DMS114 treated with DMSO at 0.1 percent for 48 hours (cell line): ENCODE measurements around the gene SYNGR3.

Source experiments
- DNase-seq: peaks from one replicate; lab custom pipeline; 2025; ENCODE audit not compliant: unreplicated experiment; lab: John Stamatoyannopoulos, UW

The SYNGR3 gene

DNA sequence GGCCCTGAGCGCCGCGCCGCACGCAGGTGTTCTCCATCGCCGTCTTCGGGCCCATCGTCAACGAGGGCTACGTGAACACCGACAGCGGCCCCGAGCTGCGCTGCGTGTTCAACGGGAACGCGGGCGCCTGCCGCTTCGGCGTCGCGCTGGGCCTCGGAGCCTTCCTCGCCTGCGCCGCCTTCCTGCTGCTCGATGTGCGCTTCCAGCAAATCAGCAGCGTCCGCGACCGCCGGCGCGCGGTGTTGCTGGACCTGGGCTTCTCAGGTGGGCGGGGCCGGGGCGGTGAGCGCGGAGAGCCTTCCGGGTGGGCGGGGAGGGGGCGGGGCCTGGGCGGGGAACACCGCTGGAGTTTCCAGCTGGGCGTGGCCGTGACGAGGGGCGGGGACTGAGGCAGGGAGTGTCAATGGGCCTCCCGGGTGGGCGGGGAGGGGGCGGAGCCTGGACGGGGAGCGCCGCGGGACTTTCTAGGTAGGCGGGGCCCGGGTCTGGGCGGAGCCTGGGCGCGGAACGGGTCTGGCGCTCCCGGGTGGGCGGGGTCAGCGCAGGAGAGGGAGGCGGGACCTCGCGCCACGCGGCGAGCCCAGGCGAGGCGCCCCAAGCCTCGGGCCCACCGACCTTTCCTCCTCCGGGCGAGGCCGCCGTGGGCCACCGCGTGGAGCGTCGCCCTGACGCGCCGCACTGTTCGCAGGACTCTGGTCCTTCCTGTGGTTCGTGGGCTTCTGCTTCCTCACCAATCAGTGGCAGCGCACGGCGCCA is 2.4 kb downstream of the SYNGR3 start:
- no peak for DNase-seq

DNA sequence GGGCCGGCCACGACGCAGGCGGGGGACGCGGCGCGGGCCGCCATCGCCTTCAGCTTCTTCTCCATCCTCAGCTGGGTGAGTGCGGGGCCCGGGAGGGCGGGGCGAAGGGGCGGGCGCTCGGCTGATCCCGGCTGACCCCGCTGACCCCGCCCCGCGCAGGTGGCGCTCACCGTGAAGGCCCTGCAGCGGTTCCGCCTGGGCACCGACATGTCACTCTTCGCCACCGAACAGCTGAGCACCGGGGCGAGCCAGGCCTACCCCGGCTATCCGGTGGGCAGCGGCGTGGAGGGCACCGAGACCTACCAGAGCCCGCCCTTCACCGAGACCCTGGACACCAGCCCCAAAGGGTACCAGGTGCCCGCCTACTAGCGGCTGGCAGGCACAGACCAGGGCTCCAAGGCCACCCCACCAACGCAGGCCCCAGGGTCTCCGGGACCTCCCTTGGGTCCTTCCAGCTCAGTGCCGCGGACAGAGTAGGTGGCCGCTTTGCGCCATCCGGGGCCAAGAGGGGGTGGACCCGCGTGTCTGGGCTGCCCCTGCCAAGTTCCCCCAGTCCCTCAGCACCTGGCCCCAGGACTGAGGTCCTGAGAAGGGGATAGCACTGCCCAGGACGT is 3.0 kb downstream of the SYNGR3 start:
- DNase-seq, result no peak

DNA sequence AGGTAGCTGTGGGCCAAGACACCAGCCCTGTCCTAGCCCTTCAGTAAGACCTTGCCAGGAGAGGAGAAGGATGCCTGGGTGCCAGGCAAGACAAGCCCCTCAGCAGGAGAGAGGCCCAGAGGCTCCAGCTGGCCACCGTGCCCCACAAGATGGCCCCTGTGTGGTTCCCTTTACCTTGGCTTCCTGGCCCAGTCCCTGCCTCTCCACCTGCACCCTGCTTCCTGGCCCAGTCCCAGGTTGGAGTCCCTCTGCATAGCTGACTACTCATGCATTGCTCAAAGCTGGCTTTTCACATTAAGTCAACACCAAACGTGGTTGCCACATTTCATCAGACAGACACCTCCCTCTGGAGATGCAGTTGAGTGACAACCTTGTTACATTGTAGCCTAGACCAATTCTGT is 4.0 kb downstream of the SYNGR3 start:
- no peak for DNase-seq

DNA sequence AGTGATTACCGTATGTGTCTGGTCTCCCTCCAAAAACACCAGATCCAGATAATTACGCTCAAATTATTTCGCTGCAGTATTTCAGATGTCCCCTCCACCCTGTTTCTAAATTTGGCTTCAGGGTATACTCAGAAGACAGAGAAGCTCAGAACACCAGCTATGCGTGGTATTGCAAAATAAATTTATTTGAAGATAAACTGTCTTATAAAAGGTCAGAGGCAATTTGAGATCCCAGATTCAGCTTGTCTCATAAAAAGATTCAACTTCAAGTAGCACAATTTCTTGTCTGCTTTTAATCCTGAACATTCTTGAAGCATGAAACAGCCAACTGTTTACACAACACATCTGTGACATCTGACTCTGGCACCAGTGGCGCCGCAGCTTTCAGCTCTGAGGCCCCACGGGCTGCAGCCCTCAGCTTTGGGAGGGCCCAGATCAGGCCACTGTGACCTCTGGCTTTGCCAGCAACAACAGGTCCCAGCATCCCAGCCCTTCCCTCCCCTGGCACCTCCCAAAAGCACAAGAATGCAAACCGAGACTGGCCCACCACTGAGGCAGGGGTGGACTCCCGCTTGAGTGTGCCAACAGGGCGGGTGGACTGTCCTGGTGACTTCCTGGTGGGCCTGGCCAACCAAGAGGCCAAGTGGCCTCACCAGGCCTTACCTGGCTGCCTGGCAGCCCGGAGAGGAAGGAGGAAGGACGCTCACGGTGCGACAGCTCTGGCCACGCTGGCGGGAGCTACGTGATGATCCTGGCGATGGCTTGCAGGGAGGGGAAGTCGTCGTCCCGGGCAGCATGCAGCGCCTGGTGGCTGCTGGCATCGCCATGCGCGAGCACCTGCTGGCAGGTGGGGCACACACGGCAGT is 8.0 kb downstream of the SYNGR3 start:
- no peak for DNase-seq

GRCh38 chr16:1998360-1998835 is 8.6 kb downstream of the SYNGR3 start:
- DNase-seq, result no peak

GRCh38 chr16:1998852-1999801 is 9.4 kb downstream of the SYNGR3 start:
- DNase-seq, result no peak

DNA sequence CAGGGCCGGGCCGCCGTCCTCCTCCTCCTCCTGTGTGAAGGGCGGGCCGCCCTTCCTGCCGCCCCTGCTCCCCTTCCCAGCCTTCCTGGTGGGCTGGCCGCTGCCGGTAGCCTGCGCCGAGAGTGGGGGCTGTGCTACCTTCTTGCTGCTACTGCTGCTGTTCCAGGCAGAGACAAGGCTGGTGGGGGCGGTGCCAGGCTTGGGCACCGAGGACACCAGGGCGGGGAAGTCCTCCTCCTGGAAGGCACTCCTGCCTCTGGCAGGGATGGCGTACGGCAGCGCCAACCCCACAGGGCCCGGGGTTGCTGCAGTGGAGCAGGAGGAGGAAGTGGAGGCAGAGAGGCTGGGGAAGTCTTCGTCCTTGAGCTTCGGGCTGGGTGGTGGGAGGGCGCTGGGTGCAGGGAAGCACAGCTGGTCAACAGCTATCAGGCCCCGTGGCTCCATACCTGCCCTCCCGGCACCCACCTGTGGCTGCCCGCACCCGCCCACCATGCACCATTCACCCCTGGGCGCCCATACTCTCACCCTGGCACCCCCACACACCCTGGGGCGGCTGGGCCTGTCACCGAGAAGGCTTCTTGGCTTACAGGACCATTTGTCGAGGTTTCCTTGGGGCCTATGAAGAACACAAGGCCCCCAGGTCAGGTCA is 10.2 kb downstream of the SYNGR3 start:
- no peak for DNase-seq

GRCh38 chr16:2001035-2001434 is 11.3 kb downstream of the SYNGR3 start:
- no peak for DNase-seq

- DNase-seq, result no peak
Measured at GRCh38 chr16:2001456-2002355, 11.9 kb downstream of the SYNGR3 start.

- DNase-seq, result no peak
Measured at GRCh38 chr16:2002406-2003230, 12.8 kb downstream of the SYNGR3 start.

DNA sequence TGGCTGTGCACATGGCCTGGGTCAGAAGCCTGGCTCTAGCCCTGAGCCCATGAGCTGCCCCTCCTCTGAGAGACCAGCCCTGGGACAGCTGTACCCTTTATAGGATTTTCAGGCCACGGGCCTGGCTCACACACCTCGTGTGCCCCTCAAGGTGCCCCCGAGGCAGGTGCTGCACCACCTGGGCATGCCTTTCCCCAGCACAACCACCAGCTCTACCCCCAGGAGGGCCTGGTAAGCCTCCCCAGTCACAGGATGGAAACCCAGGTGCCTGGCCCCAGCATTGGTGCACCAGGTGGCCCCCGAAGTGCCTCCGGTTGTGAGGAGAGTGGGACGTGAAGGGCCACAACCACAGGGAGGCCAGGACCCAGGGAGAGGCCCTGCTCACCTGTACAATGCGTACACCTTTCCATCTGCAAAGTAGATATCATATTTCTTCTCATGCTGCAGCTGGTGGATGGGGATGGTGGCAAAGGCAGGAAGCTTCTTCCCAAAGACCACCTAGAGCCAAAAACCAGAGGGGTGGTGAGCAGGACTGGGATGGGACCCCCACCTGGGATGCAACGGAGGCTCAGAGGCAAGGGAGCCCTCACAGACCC is 13.6 kb downstream of the SYNGR3 start:
- no peak for DNase-seq

DNA sequence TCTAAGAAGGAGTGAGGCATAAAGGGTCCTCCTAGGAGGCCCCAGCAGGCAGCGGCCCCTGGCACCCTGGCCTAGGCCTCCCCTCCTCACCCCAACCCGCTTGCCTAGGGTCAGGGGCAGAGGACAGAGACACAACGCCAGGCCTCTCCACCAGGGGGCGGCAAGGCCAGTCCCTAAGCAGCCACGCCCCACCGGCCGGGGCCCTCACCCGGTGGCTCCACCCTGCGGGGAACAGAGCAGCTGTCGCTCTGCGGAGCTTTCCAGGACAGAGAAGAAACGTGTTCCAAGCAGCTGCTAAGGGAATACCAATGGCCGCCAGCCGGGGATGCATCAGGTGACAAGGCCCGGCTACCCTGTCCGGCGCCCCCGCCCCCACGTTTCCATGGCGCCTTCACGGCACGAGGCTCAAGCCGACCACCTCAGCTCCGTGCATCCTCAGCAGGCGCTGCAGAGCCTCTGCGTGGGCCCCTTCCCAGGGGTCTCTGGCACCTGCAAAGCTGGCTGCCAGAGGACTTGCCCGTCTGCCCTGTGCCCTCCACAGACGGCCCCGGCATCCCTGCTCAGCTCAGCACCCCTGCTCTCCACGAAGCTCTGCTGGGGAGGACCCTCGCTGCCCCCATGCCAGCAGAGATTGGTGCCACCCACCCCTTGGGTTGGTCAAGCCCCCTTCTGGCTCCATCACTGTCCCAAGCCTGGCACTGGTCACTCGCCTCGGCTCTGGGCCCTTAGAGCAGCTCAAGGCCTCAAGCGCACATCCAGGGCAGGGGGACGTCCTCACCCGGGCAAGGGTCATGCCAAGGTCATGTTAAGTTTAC is 14.3 kb downstream of the SYNGR3 start:
- peak; percentile 59 for DNase-seq

DNA sequence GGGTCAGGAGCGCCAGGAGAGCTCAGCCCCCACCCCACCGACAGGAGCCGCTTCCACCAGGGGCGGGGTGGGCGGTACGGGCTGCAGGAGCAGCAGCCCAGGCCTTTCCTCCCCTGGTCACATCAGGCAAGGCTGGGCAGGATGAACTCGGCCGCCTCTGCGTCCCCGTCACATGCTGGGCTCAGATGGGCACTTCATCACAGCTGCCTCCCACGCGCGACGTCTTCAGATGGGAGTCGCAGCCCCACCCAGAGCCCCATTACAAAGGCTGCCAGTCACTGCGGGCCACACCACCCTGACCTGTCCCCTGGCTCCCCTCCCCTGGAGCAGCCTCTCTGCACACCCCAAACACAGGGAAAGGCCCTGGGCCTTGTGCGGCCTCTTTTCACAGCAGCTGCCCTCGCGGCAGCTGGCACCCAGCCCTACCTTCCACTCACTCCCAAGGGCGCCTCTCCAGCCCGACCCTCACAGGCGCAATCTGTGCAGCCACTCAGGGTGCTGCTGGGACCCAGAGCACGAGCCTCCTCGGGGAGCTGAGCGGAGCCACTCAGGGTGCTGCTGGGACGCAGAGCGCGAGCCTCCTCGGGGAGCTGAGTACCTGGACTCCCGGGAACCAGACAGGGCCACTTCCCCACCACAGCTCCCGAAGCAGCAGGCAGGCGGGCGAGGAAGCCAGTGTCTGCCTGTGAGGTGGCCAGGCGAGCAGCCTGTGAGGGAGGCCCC is 15.2 kb downstream of the SYNGR3 start:
- no peak for DNase-seq

DNA sequence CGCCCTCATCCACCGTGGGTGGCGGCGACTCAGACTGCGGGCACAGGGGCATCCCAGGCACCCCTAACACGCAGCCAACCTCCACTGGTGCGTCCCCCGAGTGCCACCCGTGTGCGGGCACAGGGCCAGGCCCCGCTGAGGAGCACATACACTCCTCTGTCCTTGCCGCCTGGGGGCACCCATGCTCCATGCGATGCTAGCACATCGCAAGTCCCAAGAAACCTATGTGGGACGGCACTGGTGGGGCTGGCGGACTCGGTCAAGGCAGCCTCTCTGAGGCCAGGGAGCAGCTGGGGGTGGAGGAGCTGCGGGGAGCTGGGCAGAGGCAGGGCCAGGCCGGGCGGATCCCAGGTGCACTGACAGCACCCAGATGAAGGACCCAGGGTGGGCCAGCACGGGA is 15.9 kb downstream of the SYNGR3 start:
- DNase-seq, result no peak

- DNase-seq, result no peak
Measured at GRCh38 chr16:2006317-2006716, 16.5 kb downstream of the SYNGR3 start.

DNA sequence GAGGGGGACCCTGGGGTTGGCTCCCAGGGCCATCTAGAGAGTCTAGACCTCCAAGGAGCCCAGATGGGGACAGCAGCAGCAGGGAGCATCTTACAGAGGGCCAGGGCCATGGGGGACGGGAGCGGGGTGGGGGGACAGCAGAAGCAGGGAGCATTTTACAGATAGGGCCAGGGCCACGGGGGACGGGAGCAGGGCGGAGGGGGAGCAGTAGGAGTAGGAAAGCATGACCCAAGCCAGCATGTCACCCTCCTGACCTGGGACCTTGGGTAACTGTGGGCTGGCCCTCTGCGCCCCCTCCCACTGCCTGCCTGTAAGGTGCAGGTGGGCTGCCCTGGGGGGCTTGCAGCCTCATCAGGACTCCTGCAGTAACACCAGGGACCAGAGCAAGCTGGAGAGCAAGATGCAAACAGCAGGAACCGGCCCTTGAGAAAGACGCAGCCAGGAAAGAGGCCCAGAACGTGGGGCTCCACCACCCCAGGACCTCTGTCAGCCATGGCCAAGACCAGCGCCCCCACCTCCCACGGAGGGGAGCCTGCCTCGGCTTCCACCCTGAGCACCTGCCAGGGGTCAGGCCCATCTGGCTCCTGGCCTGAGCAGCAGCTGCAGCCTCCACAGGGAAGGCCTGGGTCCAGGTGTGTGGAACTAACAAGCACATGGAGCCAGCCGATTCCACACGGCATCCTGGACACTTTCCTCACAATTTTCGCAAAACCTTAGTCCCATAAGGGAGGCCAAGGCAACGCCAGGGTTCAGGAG is 17.5 kb downstream of the SYNGR3 start:
- no peak for DNase-seq
